A673 (cell line): Measurements from ENCODE around the gene TOM1L2. TPM values are rescaled to one million over a fixed set of nuclear protein-coding genes. Genes with fewer than 3 reads are reported as not detected.
"Not testable (repeated sequence)": the region's sequence is repeated elsewhere in the genome, so short reads cannot be mapped to it uniquely, and the experiment has no call there.

ENCODE experiments used
- BruUV-seq: library from RNA; stranded (reverse); fragments of 400-500 nt; replicated peaks from 2 replicates; lab custom pipeline; 2021; lab: Mats Ljungman, UMichigan
- CTCF ChIA-PET: fragments of 300-600 bp; sonication (Branson Sonifier 250); formaldehyde crosslinking; loops from one replicate; lab custom pipeline; 2022; ENCODE audit warnings: antibody characterized with exemption; lab: Charles Lee
- POLR2A ChIA-PET: fragments of 300-600 bp; sonication (Branson Sonifier 250); formaldehyde crosslinking; loops from one replicate; lab custom pipeline; 2022; ENCODE audit warnings: antibody characterized with exemption; ENCODE audit not compliant: low non-redundant PET; lab: Charles Lee
- DNase-seq: peaks from one replicate; pipeline ENCODE4 v3.0.0-alpha.2; 2015; ENCODE audit warnings: low spot score
- H3K27ac ChIP-seq: fragments of 200-600 bp; sonication (generic); 2 replicates; pipeline ENCODE4 v1.5.1; 2016; ENCODE audit warnings: mixed run types, low read depth, mild to moderate bottlenecking, mixed read lengths, antibody characterized with exemption, low read length; ENCODE audit not compliant: poor library complexity, severe bottlenecking
- H3K27me3 ChIP-seq: fragments of 200-600 bp; sonication (generic); replicated peaks from 2 replicates; pipeline ENCODE4 v1.6.1; 2017; ENCODE audit warnings: mixed run types, low read depth, mild to moderate bottlenecking, mixed read lengths, antibody characterized with exemption, low read length; ENCODE audit not compliant: insufficient read depth, poor library complexity
- H3K36me3 ChIP-seq: fragments of 200-600 bp; sonication (generic); 2 replicates; pipeline ENCODE4 v1.6.1; 2016; ENCODE audit warnings: mixed run types, mild to moderate bottlenecking, mixed read lengths, antibody characterized with exemption, low read length; ENCODE audit not compliant: insufficient read depth, poor library complexity, severe bottlenecking
- H3K4me1 ChIP-seq: fragments of 200-600 bp; sonication (generic); 2 replicates; pipeline ENCODE4 v1.6.1; 2017; ENCODE audit warnings: mixed run types, mild to moderate bottlenecking, mixed read lengths, antibody characterized with exemption, low read length; ENCODE audit not compliant: insufficient read depth, poor library complexity, severe bottlenecking
- H3K4me3 ChIP-seq: fragments of 200-600 bp; sonication (generic); 2 replicates; pipeline ENCODE4 v1.5.1; 2016; ENCODE audit warnings: low read depth, mixed run types, mild to moderate bottlenecking, mixed read lengths, low read length; ENCODE audit not compliant: poor library complexity, severe bottlenecking
- H3K9me3 ChIP-seq: fragments of 200-600 bp; sonication (generic); 2 replicates; pipeline ENCODE4 v1.6.1; 2016; ENCODE audit warnings: mixed run types, low read depth, mild to moderate bottlenecking, mixed read lengths, antibody characterized with exemption, low read length; ENCODE audit not compliant: poor library complexity, severe bottlenecking
- CTCF ChIP-seq: fragments of 300-800, 200-600 bp; sonication (generic); conservative IDR thresholded peaks from 2 replicates; pipeline ENCODE4 v1.5.1; 2017; ENCODE audit warnings: low read depth, mild to moderate bottlenecking, antibody characterized with exemption, low read length, moderate library complexity, mixed read lengths
- EZH2 ChIP-seq: fragments of 200-600 bp; sonication (generic); IDR thresholded peaks from 2 replicates; pipeline ENCODE4 v1.6.1; 2017; ENCODE audit warnings: borderline replicate concordance, low read depth, mild to moderate bottlenecking, mixed read lengths, antibody characterized with exemption, low read length; ENCODE audit not compliant: poor library complexity, severe bottlenecking
- intact Hi-C: fragments of 100-400 bp; cut with micrococcal nuclease; formaldehyde crosslinking; loops from one replicate; pipeline ENCODE4 v1.10.0; 2022; ENCODE audit not compliant: unreplicated experiment
- total RNA-seq: library from RNA; stranded (reverse); gene quantifications from 2 replicates; pipeline ENCODE4 v1.2.3, GENCODE V29; 2021

TOM1L2 gene
- total RNA-seq, 1 experiment from 2014 or later, result 10.0 TPM

- Histone ChIP-seq H3K4me3 (no peak overlapping the region), H3K27me3 (no peaks in the 10 kb centered on the region), H3K4me1 (peaks cover 37% of the 10 kb centered on the region), H3K9me3 (no peaks in the 10 kb centered on the region), H3K27ac (peak overlapping the region; percentile 63), H3K36me3 (peaks cover 59% of the 10 kb centered on the region)
- no TSS peak for BruUV-seq
- ChIA-PET POLR2A (no interaction called here), CTCF (interaction anchor here (0.6 to 1.3 kb wide), 2 partner anchors 8 to 110 kb away, joined by 3 to 8 read pairs; no protein-coding TSS in a partner anchor)
- DNase-seq, result no peak
- TF ChIP-seq CTCF (no peak), EZH2 (no peak)
- intact Hi-C loops, result loop anchor here (5.0 kb wide), 1 partner anchor 127 kb away; the partner anchor contains the start of gene RAI1
Observed at GRCh38 chr17:17809531-17810083, 162.6 kb downstream of the TOM1L2 start.

- CTCF ChIA-PET, result interaction anchor here (1.3 kb wide), 1 partner anchor 110 kb away, joined by 8 read pairs; no protein-coding TSS in a partner anchor
- H3K4me1 ChIP-seq, result peaks cover 37% of the 10 kb centered on the region
- H3K9me3 ChIP-seq, result no peaks in the 10 kb centered on the region
- no peak overlapping the region for H3K4me3 ChIP-seq
- peaks cover 57% of the 10 kb centered on the region for H3K36me3 ChIP-seq
- H3K27ac ChIP-seq, result peak overlapping the region; percentile 14
- BruUV-seq, result no TSS peak
- TF ChIP-seq CTCF (no peak), EZH2 (no peak)
- intact Hi-C loops, result no loop called here
- no peaks in the 10 kb centered on the region for H3K27me3 ChIP-seq
- DNase-seq, result peak; percentile 55
- POLR2A ChIA-PET, result no interaction called here
Observed at GRCh38 chr17:17808706-17809432, 163.3 kb downstream of the TOM1L2 start.

GRCh38 chr17:17808200-17808599 lies 164.0 kb downstream of the TOM1L2 start:
- POLR2A ChIA-PET, intact Hi-C loops: not testable (repeated sequence)
- CTCF ChIA-PET, result interaction anchor here (1.2 kb wide), 1 partner anchor 59 kb away, joined by 3 read pairs; no protein-coding TSS in a partner anchor

More at GRCh38 chr17:17808200-17808599, 164.0 kb downstream of the TOM1L2 start:
- not testable (repeated sequence) for DNase-seq, H3K4me3 ChIP-seq, BruUV-seq, H3K27me3 ChIP-seq, H3K9me3 ChIP-seq
- H3K4me1 ChIP-seq, result peaks cover 33% of the 10 kb centered on the region
- H3K36me3 ChIP-seq, result peaks cover 54% of the 10 kb centered on the region
- H3K27ac ChIP-seq, result peak overlapping the region; percentile 50
